Spleen (tissue), 11 donors: ENCODE data around the gene MTMR11. TPM values are rescaled to one million over a fixed set of nuclear protein-coding genes. Genes with fewer than 3 reads are reported as not detected.
"Not testable (repeated sequence)": the region's sequence is repeated elsewhere in the genome, so short reads cannot be mapped to it uniquely, and the experiment has no call there.

Experiments
- DNase-seq: peaks from one replicate; pipeline ENCODE4 v3.0.0-alpha.2; 2020
- H3K27ac ChIP-seq, 8 donors: fragments of 200-600 bp; sonication (generic) in 7 of 8; 1 replicate in 4 of 8; 2 replicates in 4 of 8; pipeline versions ENCODE4 v1.5.0 to v1.8.0; 2016 to 2021; ENCODE audit warnings: inconsistent platforms in 4 of 8, mild to moderate bottlenecking in 4 of 8, moderate library complexity in 1 of 8
- H3K27me3 ChIP-seq, 7 donors: fragments of 200-600 bp; sonication (generic) in 6 of 7; replicated peaks in 1 of 7; 1 replicate in 4 of 7; 2 replicates in 3 of 7; pipeline versions ENCODE4 v1.5.0 to v1.8.0; 2016 to 2021; ENCODE audit warnings: inconsistent platforms in 3 of 7, mild to moderate bottlenecking in 1 of 7
- H3K36me3 ChIP-seq, 6 donors: fragments of 200-600 bp; sonication (generic) in 5 of 6; 1 replicate in 4 of 6; 2 replicates in 2 of 6; pipeline versions ENCODE4 v1.5.0 to v1.8.0; 2016 to 2021; ENCODE audit warnings: inconsistent platforms in 2 of 6
- H3K4me1 ChIP-seq, 6 donors: fragments of 200-600 bp; sonication (generic) in 5 of 6; 1 replicate in 3 of 6; 2 replicates in 3 of 6; pipeline versions ENCODE4 v1.5.0 to v1.8.0; 2016 to 2021; ENCODE audit warnings: inconsistent platforms in 3 of 6
- H3K4me3 ChIP-seq, 8 donors: fragments of 200-600 bp; sonication (generic) in 7 of 8; 1 replicate in 4 of 8; 2 replicates in 4 of 8; pipeline versions ENCODE4 v1.5.0 to v1.8.0; 2016 to 2021; ENCODE audit warnings: inconsistent platforms in 4 of 8, mild to moderate bottlenecking in 4 of 8, moderate library complexity in 2 of 8
- H3K9me3 ChIP-seq, 8 donors: fragments of 200-600 bp; sonication (generic) in 7 of 8; 1 replicate in 4 of 8; 2 replicates in 4 of 8; pipeline versions ENCODE4 v1.5.0 to v1.8.0; 2016 to 2021; ENCODE audit warnings: inconsistent platforms in 4 of 8
- POLR2A ChIP-seq, 3 donors: fragments of 450-650 bp; IDR thresholded peaks; one replicate each; pipeline ENCODE4 v1.5.1; 2017; ENCODE audit warnings: antibody characterized with exemption in 3 of 3, mild to moderate bottlenecking in 1 of 3
- POLR2AphosphoS5 ChIP-seq, 3 donors: sonication (generic); formaldehyde crosslinking; IDR thresholded peaks; one replicate each; pipeline ENCODE4 v1.5.1; 2017; ENCODE audit warnings: antibody characterized with exemption in 3 of 3
- WGBS, 5 donors: extraction: QIAGEN DNeasy Blood & Tissue Kit in 3 of 5; methylation state at CpG; one replicate each; pipeline versions ENCODE4 v1.1.5 to v1.1.7; 2013 to 2018; 5-methylcytosine and 5-hydroxymethylcytosine counted together
- intact Hi-C: fragments of 100-400 bp; cut with DNase I; formaldehyde crosslinking; loops from one replicate; pipeline ENCODE4 v1.15.0; 2023; ENCODE audit warnings: low total_unique reads
- polyA plus RNA-seq, 3 donors: library from polyadenylated mRNA; stranded (reverse); fragments of 200-250 nt; gene quantifications; one replicate each; pipeline ENCODE4 v1.2.1, GENCODE V29; 2013
- total RNA-seq, 7 donors: library from RNA; depleted of rRNA in 3 of 7; stranded (reverse); fragments of >200 nt in 3 of 7; fragmentation: NEBNext Ultra II Directional in 4 of 7; extraction: Animal tissue kit (Norgen Biotek cat#: 25700) in 4 of 7; gene quantifications; one replicate each; pipeline versions ENCODE4 v1.1.0 to v1.2.1, GENCODE V29; 2016 to 2021
- TF ChIP-seq, protein P1 (sequence below), 11 experiments: fragments of 200-600 bp in 7 of 11; fragments of 450-650 bp in 4 of 11; sonication (generic) in 4 of 11; IDR thresholded peaks in 8 of 11; conservative IDR thresholded peaks in 3 of 11; 1 replicate in 7 of 11; 2 replicates in 4 of 11; pipeline versions ENCODE4 v1.4.0 to v1.8.0; 2016 to 2021; ENCODE audit warnings: antibody characterized with exemption in 11 of 11, inconsistent platforms in 4 of 11, mild to moderate bottlenecking in 1 of 11
- donor health status: healthy with polysubstance abuse.
- donor health status: DM: no; HTN: no; CAD: no; lungs with moderate emphysema.
- donor health status: DM: no; HTN: no; CAD: no.
- donor health status: Bipolar disorder and iron deficiency.
- donor health status: healthy.
- donor health status: DM: no; HTN: no; CAD: no.
- donor health status: DM: yes; HTN: yes; CAD: no.

The MTMR11 gene
- total and polyA plus RNA-seq, 10 donors = 1.4 to 16.2 (median 5.8) TPM

DNA sequence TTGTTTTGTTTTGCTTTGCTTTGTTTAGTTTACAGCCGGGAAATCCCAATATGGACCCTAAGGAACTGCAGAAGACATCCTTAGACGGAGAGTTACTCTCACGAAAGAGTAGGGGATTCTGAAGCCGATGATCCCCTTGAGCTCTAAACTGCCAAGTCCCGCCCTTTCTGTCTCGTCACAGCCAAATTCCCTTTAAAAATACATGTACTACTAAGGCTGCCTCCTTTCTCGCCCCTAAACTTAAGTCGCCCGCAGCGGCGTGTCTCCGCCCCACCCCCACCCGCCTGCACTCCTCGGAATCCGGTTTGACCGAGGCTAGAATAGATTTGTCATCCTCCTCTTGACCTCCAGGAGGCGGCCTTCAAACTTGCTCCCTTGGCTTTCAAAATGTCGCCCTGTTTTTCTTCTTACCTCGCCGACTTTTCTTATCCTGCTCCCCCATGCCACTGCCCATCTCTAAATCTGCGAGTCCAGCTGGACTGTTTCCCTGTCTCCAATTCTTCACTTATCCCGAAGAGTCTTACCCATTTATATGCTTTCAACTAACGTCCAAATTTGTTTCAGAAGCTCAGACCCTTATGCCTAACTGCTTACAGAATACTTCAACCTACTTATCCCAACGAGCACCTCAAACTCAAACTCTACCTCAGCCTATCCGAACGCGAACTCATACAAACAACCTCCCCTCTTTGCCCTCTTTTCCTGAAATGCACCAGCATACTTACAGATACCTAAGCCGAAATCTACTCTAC, 48.3 kb downstream of the MTMR11 start:
- DNase-seq = peak; percentile 93
- H3K4me1 ChIP-seq = peaks cover 12 to 30% (median 25%) of the 10 kb centered on the region in 6 donors
- H3K27me3 ChIP-seq = no peaks in the 10 kb centered on the region
- H3K4me3 ChIP-seq = peak overlapping the region; percentile 22 to 71 (median 44)
- WGBS, 5 donors = 3 to 6% (median 5%) methylated on average over 28 of the region's 28 CpGs
- H3K27ac ChIP-seq = peak overlapping the region; percentile 98 to 100 (median 100)
- TF ChIP-seq, protein P1, sequence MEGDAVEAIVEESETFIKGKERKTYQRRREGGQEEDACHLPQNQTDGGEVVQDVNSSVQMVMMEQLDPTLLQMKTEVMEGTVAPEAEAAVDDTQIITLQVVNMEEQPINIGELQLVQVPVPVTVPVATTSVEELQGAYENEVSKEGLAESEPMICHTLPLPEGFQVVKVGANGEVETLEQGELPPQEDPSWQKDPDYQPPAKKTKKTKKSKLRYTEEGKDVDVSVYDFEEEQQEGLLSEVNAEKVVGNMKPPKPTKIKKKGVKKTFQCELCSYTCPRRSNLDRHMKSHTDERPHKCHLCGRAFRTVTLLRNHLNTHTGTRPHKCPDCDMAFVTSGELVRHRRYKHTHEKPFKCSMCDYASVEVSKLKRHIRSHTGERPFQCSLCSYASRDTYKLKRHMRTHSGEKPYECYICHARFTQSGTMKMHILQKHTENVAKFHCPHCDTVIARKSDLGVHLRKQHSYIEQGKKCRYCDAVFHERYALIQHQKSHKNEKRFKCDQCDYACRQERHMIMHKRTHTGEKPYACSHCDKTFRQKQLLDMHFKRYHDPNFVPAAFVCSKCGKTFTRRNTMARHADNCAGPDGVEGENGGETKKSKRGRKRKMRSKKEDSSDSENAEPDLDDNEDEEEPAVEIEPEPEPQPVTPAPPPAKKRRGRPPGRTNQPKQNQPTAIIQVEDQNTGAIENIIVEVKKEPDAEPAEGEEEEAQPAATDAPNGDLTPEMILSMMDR (IDR thresholded peaks at IDR 0.05 in 8 of 11, conservative IDR thresholded peaks at IDR 0.05 in 3 of 11) = peak in 10 of 11 experiments; percentile 26 to 70 (median 54)
- TF ChIP-seq POLR2A (IDR thresholded peaks at IDR 0.05) = peak in 2 of 3 donors; percentile 65 to 82
- peak in 1 of 3 donors; percentile 48 for TF ChIP-seq POLR2AphosphoS5 (IDR thresholded peaks at IDR 0.05)
- intact Hi-C loops = no loop called here
- H3K36me3 ChIP-seq = no peaks in the 10 kb centered on the region
- no peaks in the 10 kb centered on the region for H3K9me3 ChIP-seq

DNA sequence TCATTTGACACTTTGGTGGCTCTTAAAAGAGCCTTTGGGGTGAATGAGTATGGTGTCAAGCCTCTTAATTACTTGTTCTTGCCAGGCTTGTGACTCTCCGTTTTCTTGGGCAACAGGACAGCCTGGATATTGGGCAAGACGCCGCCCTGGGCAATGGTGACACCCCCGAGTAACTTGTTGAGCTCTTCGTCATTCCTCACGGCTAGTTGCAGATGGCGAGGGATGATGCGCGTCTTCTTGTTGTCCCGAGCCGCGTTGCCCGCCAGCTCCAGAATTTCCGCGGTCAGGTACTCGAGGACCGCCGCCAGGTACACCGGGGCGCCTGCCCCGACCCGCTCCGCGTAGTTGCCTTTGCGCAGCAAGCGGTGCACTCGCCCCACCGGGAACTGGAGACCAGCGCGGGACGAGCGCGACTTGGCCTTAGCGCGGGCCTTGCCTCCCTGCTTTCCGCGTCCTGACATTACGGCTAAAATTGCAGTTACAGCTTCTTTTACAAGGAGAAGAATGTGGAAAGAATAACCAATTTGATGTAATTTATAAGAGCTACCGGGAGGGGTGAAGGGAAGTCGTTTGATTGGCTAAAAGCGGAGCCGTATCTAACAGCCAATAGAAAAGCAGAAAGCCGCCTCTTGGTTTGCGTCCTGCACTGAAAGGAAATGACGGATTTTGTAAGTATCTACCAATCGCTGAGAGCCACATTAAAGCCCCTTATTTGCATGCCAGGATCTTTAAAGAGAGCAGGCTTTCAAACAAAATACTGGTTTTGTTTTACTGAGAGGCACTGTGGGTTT, 49.0 kb downstream of the MTMR11 start:
- peak; percentile 100 for TF ChIP-seq POLR2AphosphoS5 (IDR thresholded peaks at IDR 0.05)
- peak; percentile 84 to 96 (median 94) for TF ChIP-seq POLR2A (IDR thresholded peaks at IDR 0.05)
- TF ChIP-seq, protein P1 (IDR thresholded peaks at IDR 0.05 in 8 of 11, conservative IDR thresholded peaks at IDR 0.05 in 3 of 11) = peak in 2 of 11 experiments; percentile 24 to 29
- 0 to 1% (median 0%) methylated on average over 38 to 46 of the region's 46 CpGs for WGBS, 5 donors
- Histone ChIP-seq H3K4me1 (peaks cover 12 to 35% (median 25%) of the 10 kb centered on the region in 6 donors), H3K4me3 (peak overlapping the region; percentile 23 to 71 (median 44)), H3K36me3 (no peaks in the 10 kb centered on the region), H3K27ac (peak overlapping the region; percentile 98 to 100 (median 100)), H3K9me3 (no peaks in the 10 kb centered on the region), H3K27me3 (no peaks in the 10 kb centered on the region)
- DNase-seq = peak; percentile 96
- intact Hi-C loops = no loop called here

DNA sequence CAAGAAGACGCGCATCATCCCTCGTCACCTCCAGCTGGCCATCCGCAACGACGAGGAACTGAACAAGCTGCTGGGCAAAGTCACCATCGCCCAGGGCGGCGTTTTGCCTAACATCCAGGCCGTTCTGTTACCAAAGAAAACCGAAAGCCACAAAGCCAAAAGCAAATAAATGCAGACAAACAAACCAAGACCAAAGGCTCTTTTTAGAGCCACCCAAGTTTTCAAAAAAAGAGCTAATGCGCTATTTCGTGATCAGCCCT, 49.6 kb downstream of the MTMR11 start:
- H3K36me3 ChIP-seq, intact Hi-C loops, DNase-seq, H3K9me3 ChIP-seq, H3K27me3 ChIP-seq: not testable (repeated sequence)
- peak overlapping the region; percentile 23 to 71 (median 44) for H3K4me3 ChIP-seq
- 0 to 1% (median 1%) methylated on average over 12 to 13 of the region's 13 CpGs for WGBS, 5 donors
- H3K4me1 ChIP-seq = peaks cover 12 to 35% (median 25%) of the 10 kb centered on the region in 6 donors
- peak overlapping the region; percentile 98 to 100 (median 100) for H3K27ac ChIP-seq
- TF ChIP-seq POLR2A (IDR thresholded peaks at IDR 0.05) = peak in 1 of 3 donors; percentile 27

DNA sequence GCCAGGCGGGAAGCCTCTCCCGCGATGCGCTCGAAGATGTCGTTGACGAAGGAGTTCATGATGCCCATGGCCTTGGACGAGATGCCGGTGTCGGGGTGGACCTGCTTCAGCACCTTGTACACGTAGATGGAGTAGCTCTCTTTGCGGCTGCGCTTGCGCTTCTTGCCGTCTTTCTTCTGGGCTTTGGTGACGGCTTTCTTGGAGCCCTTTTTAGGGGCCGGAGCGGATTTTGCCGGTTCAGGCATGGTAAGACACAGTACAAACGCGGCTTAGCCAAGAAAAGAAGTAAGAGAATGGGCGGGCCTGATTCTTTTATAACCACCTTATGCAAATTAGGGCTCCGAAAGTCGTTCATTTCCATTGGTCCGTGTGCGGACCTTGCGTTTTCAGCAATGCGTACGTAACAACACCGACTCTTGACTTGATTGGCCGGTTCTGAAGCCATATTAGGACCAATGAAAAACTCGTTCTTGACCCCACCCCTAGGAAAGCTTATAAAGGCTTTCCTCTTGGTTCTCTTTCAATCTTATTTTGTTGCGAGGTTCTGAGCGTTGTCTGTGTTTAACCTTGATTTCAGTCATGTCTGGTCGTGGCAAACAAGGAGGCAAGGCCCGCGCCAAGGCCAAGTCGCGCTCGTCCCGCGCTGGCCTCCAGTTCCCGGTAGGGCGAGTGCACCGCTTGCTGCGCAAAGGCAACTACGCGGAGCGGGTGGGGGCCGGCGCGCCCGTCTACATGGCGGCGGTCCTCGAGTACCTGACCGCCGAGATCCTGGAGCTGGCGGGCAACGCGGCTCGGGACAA, 50.1 kb downstream of the MTMR11 start:
- WGBS, 5 donors = 0% methylated on average over 57 to 62 of the region's 62 CpGs
- Histone ChIP-seq H3K27ac (peak overlapping the region; percentile 98 to 100 (median 100)), H3K36me3 (no peaks in the 10 kb centered on the region), H3K4me1 (peaks cover 12 to 35% (median 25%) of the 10 kb centered on the region in 6 donors), H3K27me3 (no peaks in the 10 kb centered on the region), H3K9me3 (no peaks in the 10 kb centered on the region), H3K4me3 (peak overlapping the region; percentile 40 to 71 (median 54))
- intact Hi-C loops = no loop called here
- peak; percentile 97 for DNase-seq
- TF ChIP-seq, protein P1 (IDR thresholded peaks at IDR 0.05 in 8 of 11, conservative IDR thresholded peaks at IDR 0.05 in 3 of 11) = no peak
- TF ChIP-seq POLR2AphosphoS5 (IDR thresholded peaks at IDR 0.05) (peak; percentile 100), POLR2A (IDR thresholded peaks at IDR 0.05) (peak; percentile 100)
